ENCODE measurements around the gene REEP1. TPM values are rescaled to one million over a fixed set of nuclear protein-coding genes. Genes with fewer than 3 reads are reported as not detected.

The REEP1 gene
- total and polyA plus RNA-seq, 2 of the 8 experiments (the other 6 are each of a cell fraction or from before 2014, with no cell fraction given): 0.74 to 1.5 TPM

DNA sequence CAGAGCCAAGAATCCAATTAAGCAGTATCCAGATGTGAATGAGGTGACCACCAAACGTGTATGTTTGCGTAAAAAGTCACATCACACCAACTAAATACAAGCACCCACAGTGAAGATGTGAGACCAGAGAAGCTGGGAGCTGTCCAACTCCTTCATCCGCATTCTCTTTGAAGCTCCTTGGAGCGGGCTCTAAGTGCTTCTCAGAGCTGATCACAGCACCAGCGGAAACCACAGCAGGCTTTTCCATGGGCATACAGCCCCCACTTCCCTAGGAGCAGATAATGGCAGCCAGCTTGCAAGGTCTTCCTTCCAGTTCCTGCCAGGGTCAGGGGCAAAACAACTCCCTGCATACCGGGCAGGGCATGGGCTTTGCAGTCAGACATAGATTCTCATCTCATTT, 36.4 kb downstream of the REEP1 start:
- Histone ChIP-seq H3K36me3 (ENCODE audit: control insufficient read depth in 2 of 4, insufficient read depth in 4 of 4, low read length in 3 of 4) (no peaks in the 10 kb centered on the region; a peak in 1 of 8 replicates), H4K20me1 (replicated peaks in 1 of 2; ENCODE audit: control insufficient read depth in 1 of 2, insufficient read depth in 2 of 2, low read length in 2 of 2) (no peaks in the 10 kb centered on the region), H2BK15ac (ENCODE audit: low read length) (no peak overlapping the region), H2AK5ac (ENCODE audit: low read depth, low read length) (no peak overlapping the region), H3K23me2 (ENCODE audit: low read depth, low read length) (no peaks in the 10 kb centered on the region), H3K27me3 (replicated peaks in 1 of 4; ENCODE audit: control insufficient read depth in 3 of 4, extremely low read depth in 1 of 4, insufficient read depth in 3 of 4, low read length in 3 of 4) (no peaks in the 10 kb centered on the region), H3K9ac (replicated peaks in 1 of 4; ENCODE audit: extremely low read depth in 1 of 4, low read depth in 3 of 4, low read length in 3 of 4) (no peak overlapping the region), H2BK5ac (ENCODE audit: low read depth, low read length) (no peak overlapping the region), H3K79me1 (ENCODE audit: low read depth, low read length) (no peaks in the 10 kb centered on the region), H3K18ac (ENCODE audit: extremely low read depth, low read length) (no peak overlapping the region), H3K4ac (replicated peaks; ENCODE audit: insufficient read length, low read depth, low read length) (no peak overlapping the region), H3K4me1 (replicated peaks in 1 of 4; ENCODE audit: control insufficient read depth in 3 of 4, insufficient read depth in 4 of 4, low read length in 3 of 4) (no peaks in the 10 kb centered on the region), H4K8ac (ENCODE audit: extremely low read depth, insufficient read depth, low read length) (no peak overlapping the region), H4K91ac (replicated peaks; ENCODE audit: insufficient read length, low read length) (no peak overlapping the region), H3K4me2 (ENCODE audit: insufficient read depth in 1 of 2, low read depth in 2 of 2, low read length in 2 of 2) (no peak overlapping the region), H3K14ac (ENCODE audit: insufficient read length) (no peak overlapping the region), H3K4me3 (ENCODE audit: extremely low read depth in 1 of 4, insufficient read depth in 2 of 4, low read depth in 3 of 4, low read length in 4 of 4) (no peak overlapping the region), H2BK12ac (ENCODE audit: low read depth, low read length) (no peak overlapping the region), H3K56ac (replicated peaks; ENCODE audit: insufficient read length, low read depth, low read length) (no peak overlapping the region), H3K79me2 (ENCODE audit: control insufficient read depth in 1 of 2, insufficient read depth in 2 of 2, low read length in 2 of 2) (no peaks in the 10 kb centered on the region), H2BK120ac (replicated peaks; ENCODE audit: low read depth, low read length) (no peak overlapping the region), H3K27ac (ENCODE audit: low read depth, low read length) (no peak overlapping the region), H2BK20ac (ENCODE audit: low read length) (no peak overlapping the region), H3K9me3 (ENCODE audit: insufficient read depth in 2 of 2, low read depth in 1 of 2, low read length in 1 of 2) (no peaks in the 10 kb centered on the region), H4K5ac (ENCODE audit: insufficient read length, low read depth, low read length) (no peak overlapping the region), H3K23ac (ENCODE audit: insufficient read length) (no peak overlapping the region), H2AFZ (ENCODE audit: low read length) (no peak overlapping the region)
- CTCF ChIA-PET (ENCODE audit: partially characterized antibody): interaction anchor here (0.9 to 7.1 kb wide), 4 partner anchors 12 to 105 kb away, joined by 3 to 65 read pairs (median 46); no protein-coding TSS in a partner anchor
- DNase-seq (ENCODE audit: low read depth in 1 of 2, low spot score in 2 of 2) (no peak), FAIRE-seq (no peak)
- POLR2A ChIA-PET (ENCODE audit: partially characterized antibody): interaction anchor here (0.9 kb wide), 1 partner anchor 117 kb away, joined by 3 read pairs; no protein-coding TSS in a partner anchor
- 92% methylated on average over 6 of the region's 6 CpGs; no CpG with 5 or more reads in 1 of the 2 experiments for WGBS, 2 experiments (ENCODE audit: extremely low coverage in 1 of 2, insufficient coverage in 1 of 2, insufficient read length in 1 of 2, insufficient replicate concordance in 2 of 2, low coverage in 1 of 2, low lambda C conversion rate in 2 of 2, missing lambda C conversion rate in 1 of 2)
- TF ChIP-seq BCL11A (IDR thresholded peaks at IDR 0.05; ENCODE audit: low read depth in 2 of 2, low read length in 2 of 2) (no peak), FOSL1 (IDR thresholded peaks at IDR 0.05; ENCODE audit: insufficient read depth, low read depth, low read length) (no peak), BACH1 (IDR thresholded peaks at IDR 0.05; ENCODE audit: low read length) (no peak), CEBPB (IDR thresholded peaks at IDR 0.05; ENCODE audit: low read depth, low read length) (no peak), CHD1 (IDR thresholded peaks at IDR 0.05; ENCODE audit: low read depth, low read length) (no peak), SP1 (IDR thresholded peaks at IDR 0.05; ENCODE audit: low read depth, low read length) (no peak)

Measured in H1 (cell line).